Subcutaneous abdominal adipose tissue (tissue), 5 donors: Measurements from ENCODE around the gene KLF3.

Source experiments
- H3K27ac ChIP-seq: one replicate; pipeline ENCODE4 v1.7.0; 2013; ENCODE audit warnings: low read depth, mild to moderate bottlenecking, inconsistent platforms, low read length, moderate library complexity
- H3K27me3 ChIP-seq, 5 donors: one replicate each; pipeline ENCODE4 v1.7.0; 2013; ENCODE audit warnings: low read length in 5 of 5, inconsistent platforms in 1 of 5; ENCODE audit not compliant: control insufficient read depth in 5 of 5, insufficient read depth in 4 of 5
- H3K36me3 ChIP-seq, 5 donors: one replicate each; pipeline ENCODE4 v1.7.0; 2013; ENCODE audit warnings: low read length in 5 of 5; ENCODE audit not compliant: control insufficient read depth in 5 of 5, insufficient read depth in 5 of 5
- H3K4me1 ChIP-seq, 5 donors: one replicate each; pipeline ENCODE4 v1.7.0; 2013; ENCODE audit warnings: low read length in 5 of 5, mild to moderate bottlenecking in 3 of 5, moderate library complexity in 1 of 5; ENCODE audit not compliant: control insufficient read depth in 5 of 5, insufficient read depth in 5 of 5
- H3K4me3 ChIP-seq, 5 donors: one replicate each; pipeline ENCODE4 v1.7.0; 2013; ENCODE audit warnings: low read length in 5 of 5, low read depth in 1 of 5
- H3K9ac ChIP-seq, 5 donors: one replicate each; pipeline ENCODE4 v1.7.0; 2013; ENCODE audit warnings: low read length in 5 of 5, mild to moderate bottlenecking in 4 of 5, moderate library complexity in 3 of 5
- H3K9me3 ChIP-seq, 5 donors: one replicate each; pipeline ENCODE4 v1.7.0; 2013; ENCODE audit warnings: low read length in 5 of 5; ENCODE audit not compliant: control insufficient read depth in 5 of 5
- donor health status: healthy.
- donor health status: healthy.
- donor health status: healthy.
- donor health status: healthy.
- donor health status: healthy.

The KLF3 gene

DNA sequence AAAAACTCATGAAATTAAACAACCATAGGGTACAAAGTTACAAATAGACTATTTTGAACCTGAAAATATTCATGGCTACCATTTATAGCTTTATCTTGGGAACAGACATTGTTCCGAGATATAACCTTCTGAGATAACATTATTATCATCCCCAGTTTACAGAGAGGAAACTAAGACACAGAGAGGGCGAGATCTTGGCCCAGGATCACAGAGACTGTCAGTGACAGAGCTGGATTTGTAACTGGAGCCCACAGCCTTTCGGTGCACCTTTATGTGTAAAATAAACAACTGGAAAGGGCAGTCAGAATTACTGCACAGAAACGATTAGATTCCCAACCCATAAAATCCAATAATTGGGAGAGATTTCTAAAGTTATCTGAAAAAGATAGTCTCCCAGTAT, 28.4 kb downstream of the KLF3 start:
- no peak overlapping the region for H3K4me3 ChIP-seq
- no peak overlapping the region for H3K9ac ChIP-seq
- H3K4me1 ChIP-seq, result peaks cover 0 to 54% (median 44%) of the 10 kb centered on the region in 5 donors
- H3K27me3 ChIP-seq, result no peaks in the 10 kb centered on the region
- H3K9me3 ChIP-seq, result no peaks in the 10 kb centered on the region
- peaks cover 38 to 81% (median 77%) of the 10 kb centered on the region in 5 donors for H3K36me3 ChIP-seq
- H3K27ac ChIP-seq, result peak overlapping the region; percentile 51

DNA sequence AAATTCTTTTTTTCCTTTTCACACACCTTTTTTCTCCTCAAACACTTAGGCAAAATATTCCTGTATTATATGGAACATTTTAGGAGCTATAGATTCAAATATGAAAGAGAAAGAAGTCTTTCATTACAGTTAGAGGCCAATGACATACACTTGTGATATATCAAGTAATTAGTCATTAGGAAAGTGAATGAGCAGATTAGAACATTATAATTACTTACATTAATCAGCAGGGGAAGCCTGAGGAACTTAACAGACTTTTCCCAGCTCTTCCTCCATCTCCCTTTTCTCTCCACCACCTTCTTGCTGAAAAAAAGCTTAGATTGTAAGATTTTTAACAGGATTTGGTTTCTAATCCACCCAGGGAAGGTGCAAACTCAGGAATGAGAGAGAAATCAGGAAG, 29.6 kb downstream of the KLF3 start:
- H3K9me3 ChIP-seq, result no peaks in the 10 kb centered on the region
- no peaks in the 10 kb centered on the region for H3K27me3 ChIP-seq
- peaks cover 0 to 55% (median 42%) of the 10 kb centered on the region in 5 donors for H3K4me1 ChIP-seq
- no peak overlapping the region for H3K4me3 ChIP-seq
- H3K27ac ChIP-seq, result peak overlapping the region; percentile 13
- no peak overlapping the region for H3K9ac ChIP-seq
- H3K36me3 ChIP-seq, result peaks cover 42 to 89% (median 77%) of the 10 kb centered on the region in 5 donors

GRCh38 chr4:38694330-38694729, 30.3 kb downstream of the KLF3 start:
- Histone ChIP-seq H3K27ac (peak overlapping the region; percentile 13), H3K4me1 (peaks cover 0 to 49% (median 35%) of the 10 kb centered on the region in 5 donors), H3K4me3 (no peak overlapping the region), H3K27me3 (no peaks in the 10 kb centered on the region), H3K36me3 (peaks cover 39 to 84% (median 69%) of the 10 kb centered on the region in 5 donors), H3K9ac (no peak overlapping the region), H3K9me3 (no peaks in the 10 kb centered on the region)

DNA sequence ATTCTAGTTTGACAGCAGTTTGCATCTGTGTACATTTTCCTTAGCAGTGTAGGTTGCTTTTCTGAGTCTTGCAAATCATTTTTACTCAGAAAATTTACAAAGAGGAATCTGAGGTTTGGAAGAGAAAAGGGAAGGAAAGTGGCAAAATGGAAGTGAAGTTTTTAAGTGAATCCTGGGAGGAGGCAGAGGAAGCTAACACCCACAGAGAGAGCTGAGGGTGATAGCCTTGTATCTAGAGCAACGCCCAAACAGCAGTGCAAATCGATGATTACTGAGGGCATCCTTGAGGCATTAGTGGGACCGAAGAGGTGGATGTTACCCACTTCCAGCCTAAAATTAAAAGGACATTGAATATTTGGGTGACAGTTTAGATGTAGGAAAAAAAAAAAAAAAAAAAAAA, 31.8 kb downstream of the KLF3 start:
- Histone ChIP-seq H3K9ac (peak overlapping the region in 1 of 5 donors; percentile 13), H3K4me1 (peaks cover 0 to 45% (median 33%) of the 10 kb centered on the region in 5 donors), H3K36me3 (peaks cover 26 to 69% (median 55%) of the 10 kb centered on the region in 5 donors), H3K27ac (no peak overlapping the region), H3K4me3 (no peak overlapping the region), H3K9me3 (no peaks in the 10 kb centered on the region), H3K27me3 (no peaks in the 10 kb centered on the region)

- Histone ChIP-seq H3K9me3 (no peaks in the 10 kb centered on the region), H3K9ac (no peak overlapping the region), H3K36me3 (peaks cover 20 to 63% (median 49%) of the 10 kb centered on the region in 5 donors), H3K4me3 (no peak overlapping the region), H3K27ac (peak overlapping the region; percentile 34), H3K4me1 (peaks cover 0 to 37% (median 28%) of the 10 kb centered on the region in 5 donors), H3K27me3 (no peaks in the 10 kb centered on the region)
Observed at GRCh38 chr4:38696697-38697096, 32.7 kb downstream of the KLF3 start.

DNA sequence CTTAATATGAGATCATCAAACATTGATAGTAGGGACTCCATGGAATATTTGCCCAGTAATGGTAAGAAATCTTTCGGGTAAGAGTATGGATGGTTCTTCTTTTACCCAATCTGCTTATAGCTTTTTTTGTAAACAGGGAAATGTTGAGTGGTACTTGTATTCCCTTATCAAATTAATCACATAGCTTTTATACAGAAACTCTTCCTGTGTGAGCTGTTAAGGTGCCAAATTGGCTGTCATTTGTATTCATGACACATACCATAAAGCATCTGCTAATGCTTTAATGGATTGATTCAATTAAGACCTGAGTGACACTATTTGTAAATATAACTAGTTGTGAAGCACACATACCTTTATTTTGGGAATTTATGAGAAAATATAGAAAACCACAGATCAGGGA, 34.2 kb downstream of the KLF3 start:
- Histone ChIP-seq H3K9me3 (no peaks in the 10 kb centered on the region), H3K4me3 (no peak overlapping the region), H3K36me3 (peaks cover 20 to 55% (median 42%) of the 10 kb centered on the region in 5 donors), H3K27ac (no peak overlapping the region), H3K27me3 (no peaks in the 10 kb centered on the region), H3K4me1 (peaks cover 0 to 39% (median 28%) of the 10 kb centered on the region in 5 donors), H3K9ac (no peak overlapping the region)

DNA sequence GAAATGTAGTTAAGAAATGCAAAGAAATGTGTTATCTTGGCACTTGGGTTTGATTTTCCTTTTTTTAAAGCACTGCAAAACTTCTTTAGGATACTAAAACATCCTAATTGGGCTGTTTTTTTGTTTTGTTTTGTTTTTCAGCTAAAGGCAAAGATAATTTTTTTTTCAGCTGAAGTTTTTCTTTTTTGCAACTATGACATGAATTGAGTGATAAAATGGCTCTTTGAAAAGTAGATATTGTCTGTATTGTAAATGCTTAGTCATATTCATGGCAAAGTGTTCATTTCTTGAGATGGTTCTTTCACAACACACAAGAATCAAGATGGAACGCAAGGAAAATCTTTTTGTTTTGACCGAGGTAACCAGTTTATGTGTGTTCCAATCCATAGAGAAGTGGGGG, 35.1 kb downstream of the KLF3 start:
- Histone ChIP-seq H3K9me3 (no peaks in the 10 kb centered on the region), H3K4me1 (peaks cover 2 to 39% (median 34%) of the 10 kb centered on the region in 5 donors), H3K27ac (no peak overlapping the region), H3K36me3 (peaks cover 20 to 46% (median 35%) of the 10 kb centered on the region in 5 donors), H3K9ac (no peak overlapping the region), H3K27me3 (no peaks in the 10 kb centered on the region), H3K4me3 (no peak overlapping the region)

DNA sequence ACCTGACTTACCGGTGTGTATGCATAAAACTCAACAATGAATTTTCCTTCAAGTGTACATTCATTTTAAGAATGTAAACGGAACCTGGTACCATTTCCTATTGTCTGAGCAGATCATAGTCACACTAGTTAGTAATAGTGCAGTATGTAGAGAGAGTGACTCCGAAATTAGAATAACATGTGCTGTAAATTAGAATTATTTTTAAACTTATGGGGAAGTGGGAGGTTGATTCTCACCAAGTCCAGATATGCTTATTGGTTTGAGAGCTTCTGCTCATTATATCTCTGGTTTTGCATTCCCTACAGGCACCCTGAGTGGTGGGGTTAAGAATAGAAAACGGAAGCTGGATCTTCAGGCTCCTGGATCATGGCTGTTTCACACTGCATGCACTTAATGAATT, 39.6 kb downstream of the KLF3 start:
- no peak overlapping the region for H3K4me3 ChIP-seq
- no peaks in the 10 kb centered on the region for H3K27me3 ChIP-seq
- peaks cover 0 to 4% (median 0%) of the 10 kb centered on the region in 5 donors for H3K36me3 ChIP-seq
- no peaks in the 10 kb centered on the region for H3K9me3 ChIP-seq
- peaks cover 2 to 20% (median 9%) of the 10 kb centered on the region in 5 donors for H3K4me1 ChIP-seq
- no peak overlapping the region for H3K27ac ChIP-seq
- H3K9ac ChIP-seq, result no peak overlapping the region

DNA sequence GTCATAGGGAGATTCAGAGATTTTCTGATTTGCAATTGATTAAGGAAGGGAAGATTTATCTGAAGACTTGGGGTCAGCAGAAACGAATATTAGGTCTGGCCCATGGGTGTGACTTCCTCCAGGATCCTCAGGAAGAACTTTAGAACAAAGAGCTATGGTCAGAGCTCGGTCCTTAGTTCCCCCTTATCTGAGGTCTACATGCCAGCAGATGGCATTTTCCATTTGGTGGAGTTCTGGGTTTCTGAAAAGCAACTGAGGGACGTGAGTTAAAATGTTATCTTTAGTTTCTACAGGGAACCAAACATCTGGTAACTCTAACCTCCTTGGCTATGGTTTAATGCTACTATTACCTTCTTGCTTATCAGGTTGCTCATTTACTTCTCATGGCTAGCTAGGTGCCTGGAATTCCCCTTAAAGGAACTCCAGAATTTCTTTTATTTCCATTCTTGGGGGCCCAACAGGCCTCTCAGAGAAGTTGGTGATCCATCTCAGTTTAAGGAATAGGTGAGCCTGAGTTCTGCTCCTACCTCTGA, 40.7 kb downstream of the KLF3 start:
- H3K4me1 ChIP-seq, result peaks cover 2 to 20% (median 9%) of the 10 kb centered on the region in 5 donors

DNA sequence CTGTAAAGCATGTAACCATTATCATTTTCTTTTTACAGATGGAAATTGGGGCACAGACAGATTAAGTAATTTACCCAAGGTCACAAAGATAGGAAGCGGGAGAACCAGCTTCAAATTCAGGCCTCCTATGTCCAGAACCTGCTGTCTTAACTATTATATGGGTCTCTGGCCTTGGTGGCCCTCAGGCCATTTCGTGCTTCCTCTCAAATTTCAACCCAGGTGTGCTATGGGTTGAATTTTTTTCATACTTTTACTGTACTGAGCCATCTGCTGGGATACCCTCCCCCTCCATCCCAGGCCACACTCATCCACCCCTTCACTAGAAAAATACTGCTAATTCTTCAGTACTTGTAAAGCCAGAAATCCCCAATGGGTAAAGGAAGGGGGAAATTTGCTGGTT, 42.3 kb downstream of the KLF3 start:
- H3K27me3 ChIP-seq, result no peaks in the 10 kb centered on the region
- no peaks in the 10 kb centered on the region for H3K36me3 ChIP-seq
- H3K4me3 ChIP-seq, result no peak overlapping the region
- peaks cover 2 to 20% (median 13%) of the 10 kb centered on the region in 5 donors for H3K4me1 ChIP-seq
- no peak overlapping the region for H3K27ac ChIP-seq
- H3K9ac ChIP-seq, result no peak overlapping the region
- no peaks in the 10 kb centered on the region for H3K9me3 ChIP-seq

More for the DNA sequence above, 40.7 kb downstream of the KLF3 start:
- H3K27ac ChIP-seq, result no peak overlapping the region
- no peak overlapping the region for H3K4me3 ChIP-seq
- H3K9ac ChIP-seq, result no peak overlapping the region
- H3K27me3 ChIP-seq, result no peaks in the 10 kb centered on the region
- H3K9me3 ChIP-seq, result no peaks in the 10 kb centered on the region
- H3K36me3 ChIP-seq, result no peaks in the 10 kb centered on the region
